GM12801 (cell line): ENCODE measurements around the gene TSSK1B.

Source experiments
- CTCF ChIP-seq: IDR thresholded peaks from one replicate; pipeline ENCODE4 v1.5.1; 2011; ENCODE audit warnings: control low read depth; ENCODE audit not compliant: insufficient read length; ENCODE audit errors: extremely low read depth

TSSK1B gene

GRCh38 chr5:113450462-113450861 is 15.7 kb upstream of the TSSK1B start:
- TF ChIP-seq CTCF = no peak

GRCh38 chr5:113448252-113448651 is 13.5 kb upstream of the TSSK1B start:
- TF ChIP-seq CTCF = no peak

GRCh38 chr5:113447498-113448050 is 12.8 kb upstream of the TSSK1B start:
- no peak for TF ChIP-seq CTCF

- no peak for TF ChIP-seq CTCF
These were observed 11.7 kb upstream of the TSSK1B start for GRCh38 chr5:113446358-113446927.

GRCh38 chr5:113437111-113437510 is 2.3 kb upstream of the TSSK1B start:
- TF ChIP-seq CTCF = no peak

- TF ChIP-seq CTCF = no peak
These were observed 786 bp upstream of the TSSK1B start for GRCh38 chr5:113435575-113435974.

GRCh38 chr5:113433862-113434612 is 752 bp downstream of the TSSK1B start:
- TF ChIP-seq CTCF = no peak
